NCI-H187 (cell line): ENCODE measurements around the gene COPS9.

Experiments used
- DNase-seq, 2 experiments: peaks; one replicate each; lab custom pipeline; 2025; lab: John Stamatoyannopoulos, UW

Gene COPS9

DNA sequence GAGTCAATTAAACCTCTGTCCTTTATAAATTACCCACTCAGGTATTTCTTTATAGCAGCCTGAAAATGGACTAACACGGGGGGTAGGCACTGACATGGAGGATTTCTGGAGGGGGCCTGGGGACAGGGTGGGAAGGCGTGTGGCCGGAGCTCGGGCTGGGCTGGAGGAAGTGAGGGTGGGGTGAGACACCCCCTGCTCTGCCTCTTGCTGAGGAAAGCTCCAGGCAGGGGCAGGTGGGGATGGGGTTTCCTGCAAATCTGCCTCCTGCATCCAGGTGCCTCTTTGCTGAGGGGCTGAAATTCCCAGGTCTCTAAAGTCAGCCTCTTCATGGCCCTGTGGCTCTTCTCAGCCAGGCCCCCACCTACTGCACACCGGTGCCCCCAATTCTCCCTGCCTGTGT, 30.1 kb upstream of the COPS9 start:
- no peak for DNase-seq

DNA sequence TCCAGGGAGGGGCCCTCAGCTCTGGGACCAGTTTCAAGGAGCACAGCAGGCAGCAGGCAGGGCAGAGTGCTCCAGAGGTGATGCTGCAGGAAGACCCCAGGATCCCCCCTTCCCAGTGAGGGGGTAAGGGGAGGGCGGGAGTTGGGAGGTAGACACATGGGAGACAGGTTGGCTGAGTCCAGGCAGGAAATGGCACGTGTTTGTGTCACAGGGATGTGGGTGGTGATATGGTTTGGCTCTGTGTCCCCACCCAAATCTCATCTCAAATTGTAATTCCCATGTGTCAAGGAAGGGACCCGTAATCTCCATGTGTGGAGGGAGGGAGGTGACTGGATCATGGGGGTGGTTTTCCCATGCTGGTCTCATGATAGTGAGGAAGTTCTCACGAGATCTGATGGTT, 29.6 kb upstream of the COPS9 start:
- no peak for DNase-seq

GRCh38 chr2:240165034-240165433, 28.9 kb upstream of the COPS9 start:
- no peak for DNase-seq

DNA sequence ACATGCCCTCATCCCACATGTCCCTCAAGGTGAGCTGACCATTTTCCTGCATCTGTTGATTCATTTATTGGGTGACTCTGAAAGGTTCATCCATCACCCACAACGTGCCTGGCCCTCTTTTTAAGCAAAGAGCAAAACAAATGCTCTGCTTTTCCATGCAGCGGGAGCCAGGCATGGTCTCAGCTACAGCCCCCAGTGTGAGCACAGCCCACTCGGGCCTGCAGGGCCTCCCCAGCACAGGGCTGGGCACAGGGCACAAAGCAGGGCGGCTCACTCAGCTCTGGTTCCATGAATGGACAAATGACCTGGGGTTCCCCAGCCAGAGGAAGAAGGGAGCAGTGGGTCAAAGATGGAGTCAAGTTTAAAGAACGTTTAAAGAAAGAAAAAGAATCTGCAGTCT, 28.5 kb upstream of the COPS9 start:
- DNase-seq = no peak

- no peak for DNase-seq
These were observed 27.9 kb upstream of the COPS9 start for GRCh38 chr2:240163844-240164574.

- no peak for DNase-seq
These were observed 27.0 kb upstream of the COPS9 start for GRCh38 chr2:240162939-240163714.

- no peak for DNase-seq
These were observed 26.4 kb upstream of the COPS9 start for GRCh38 chr2:240162531-240162930.

DNA sequence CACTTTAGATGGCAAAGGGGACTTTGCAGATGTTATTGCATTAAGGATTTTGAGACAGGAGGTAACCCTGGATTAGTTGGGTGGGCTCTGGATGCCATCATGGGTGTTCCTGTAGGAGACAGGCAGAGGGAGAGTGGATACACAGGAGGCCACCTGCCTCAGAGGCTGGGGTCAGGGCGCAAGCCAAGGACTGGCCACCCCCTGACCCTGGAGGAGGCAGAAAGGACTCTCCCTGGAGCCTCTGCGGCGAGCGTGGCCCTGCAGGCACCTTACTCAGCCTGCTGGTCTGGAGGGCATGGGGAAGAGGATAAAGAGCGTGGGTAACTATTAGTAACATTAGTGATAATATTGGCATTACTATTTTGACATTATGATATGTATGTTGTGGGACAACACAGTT, 25.9 kb upstream of the COPS9 start:
- DNase-seq = no peak

DNA sequence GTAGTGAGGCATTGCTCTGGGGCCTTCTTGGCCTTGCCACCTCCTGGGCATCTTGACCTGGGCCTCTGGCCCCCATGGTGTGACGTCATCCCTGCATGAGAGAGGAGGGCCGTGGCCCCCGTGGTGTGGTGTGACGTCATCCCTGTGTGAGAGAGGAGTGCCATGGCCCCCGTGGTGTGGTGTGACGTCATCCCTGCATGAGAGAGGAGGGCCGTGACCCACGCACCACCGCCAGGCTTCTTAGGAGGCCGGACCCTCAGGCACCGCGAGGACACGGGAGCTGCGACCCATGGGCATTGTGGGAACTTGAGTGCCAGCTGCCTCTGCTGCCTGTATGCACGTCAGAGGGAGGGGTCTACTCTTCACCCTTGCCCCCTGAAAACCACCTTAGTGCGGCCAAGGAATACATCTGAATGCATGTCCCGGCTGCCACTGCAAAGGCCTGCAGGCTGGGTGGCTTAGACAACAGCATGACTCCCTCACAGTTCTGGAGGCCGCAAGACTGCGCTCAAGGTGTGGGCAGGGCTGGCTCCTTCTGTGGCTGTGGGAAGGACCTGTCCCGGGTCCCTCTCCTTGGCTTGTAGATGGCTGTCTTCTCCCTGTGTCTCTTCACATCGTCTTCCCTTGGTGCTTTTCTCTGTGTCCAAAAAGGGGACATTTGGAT, 25.1 kb upstream of the COPS9 start:
- no peak for DNase-seq

GRCh38 chr2:240160291-240161086, 24.4 kb upstream of the COPS9 start:
- DNase-seq = no peak

GRCh38 chr2:240159251-240159839, 23.2 kb upstream of the COPS9 start:
- no peak for DNase-seq

DNA sequence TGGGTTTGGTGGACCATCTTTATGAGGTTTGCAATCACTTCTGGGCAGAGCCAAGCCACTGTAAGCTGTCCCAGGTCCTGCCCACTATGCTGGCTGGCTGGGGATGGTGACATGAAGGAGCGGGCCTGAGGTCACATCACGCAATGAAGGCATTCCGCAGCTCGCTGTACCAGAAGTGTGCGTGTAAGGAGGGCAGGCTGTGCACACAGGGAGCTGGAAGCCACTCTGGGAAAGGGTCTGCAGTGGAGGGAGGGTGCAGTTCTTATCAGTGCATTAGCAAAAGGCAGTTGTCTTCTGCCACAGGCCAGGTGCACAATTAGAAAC, 21.0 kb upstream of the COPS9 start:
- no peak for DNase-seq

GRCh38 chr2:240156435-240157146, 20.5 kb upstream of the COPS9 start:
- DNase-seq = no peak

DNA sequence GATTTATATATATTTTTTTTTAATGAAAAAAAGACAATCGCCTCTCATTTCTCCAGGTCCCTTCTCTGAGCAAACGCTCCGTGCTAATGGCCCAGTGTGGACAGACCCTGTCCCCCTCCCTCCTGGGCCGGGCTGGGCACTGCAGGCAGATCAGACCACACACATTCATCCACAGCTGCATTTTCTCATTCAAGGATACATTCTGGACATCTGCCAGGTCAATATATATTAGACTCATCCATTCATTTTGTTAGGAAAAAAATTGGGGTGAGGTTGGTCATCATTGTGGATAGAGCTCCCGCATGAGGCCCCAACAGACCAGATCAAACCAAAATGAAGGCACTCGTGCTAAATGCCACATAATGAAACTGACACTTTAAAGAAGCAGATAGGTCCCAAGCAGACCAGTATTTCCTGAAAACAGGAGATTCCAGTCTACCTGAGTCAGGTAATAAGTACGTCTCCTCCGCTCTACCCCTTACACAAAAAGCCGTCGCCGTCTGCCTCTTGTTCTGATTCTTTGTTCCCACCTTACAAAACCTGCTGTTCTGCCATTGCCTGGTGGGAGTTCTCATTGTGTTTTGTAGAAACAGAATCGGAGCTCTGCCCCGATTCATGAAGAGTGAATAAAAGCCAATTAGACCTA, 19.8 kb upstream of the COPS9 start:
- DNase-seq = no peak

GRCh38 chr2:240155048-240155744, 19.1 kb upstream of the COPS9 start:
- no peak for DNase-seq

DNA sequence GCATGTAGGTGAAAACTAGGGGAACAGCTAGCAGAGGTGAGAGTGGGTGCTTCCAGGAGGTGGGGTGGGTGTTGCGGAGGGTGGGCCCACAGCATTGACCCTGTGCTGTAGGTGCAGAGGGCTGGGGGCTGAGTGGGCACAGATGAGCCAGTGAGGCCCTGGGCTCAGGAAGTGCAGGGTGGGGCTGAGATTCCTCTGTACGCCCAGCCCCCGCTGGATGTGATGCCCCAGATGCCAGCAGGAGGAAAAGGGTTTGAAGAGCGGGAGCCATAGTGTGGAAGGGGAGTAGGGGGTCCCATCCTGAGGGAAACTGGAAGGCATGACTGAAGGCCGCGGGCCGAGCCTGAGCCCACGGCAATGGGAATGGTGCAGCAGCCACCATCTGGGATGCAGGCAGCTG, 18.5 kb upstream of the COPS9 start:
- DNase-seq = no peak

- DNase-seq = no peak
These were observed 17.3 kb upstream of the COPS9 start for GRCh38 chr2:240153418-240153817.

DNA sequence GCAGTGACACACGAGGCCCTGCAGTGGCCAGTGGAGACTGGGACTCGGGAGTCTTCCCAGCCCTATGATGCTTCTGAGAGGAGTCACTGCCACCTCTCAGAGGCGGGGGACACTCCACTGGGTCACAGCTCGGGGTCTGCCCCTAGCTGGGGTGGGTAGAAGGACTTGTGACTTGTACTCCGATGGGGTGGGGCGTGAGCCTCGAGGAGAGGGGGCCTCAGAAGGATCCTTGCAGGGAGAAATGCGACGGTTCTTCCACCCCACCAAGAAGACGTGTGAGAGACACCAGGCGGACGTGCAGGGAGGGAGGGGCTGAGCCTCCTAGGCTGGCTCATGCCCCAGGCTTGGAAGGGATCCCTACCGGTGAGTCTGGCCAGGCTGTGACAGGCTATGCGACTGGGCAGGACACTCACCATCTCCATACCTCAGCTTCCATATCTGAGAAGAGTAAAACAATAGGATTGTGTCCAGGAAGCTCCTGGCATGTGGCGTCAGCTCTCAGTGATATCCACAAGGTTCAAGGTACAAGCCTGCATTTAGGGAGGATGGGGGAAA, 15.4 kb upstream of the COPS9 start:
- no peak for DNase-seq

DNA sequence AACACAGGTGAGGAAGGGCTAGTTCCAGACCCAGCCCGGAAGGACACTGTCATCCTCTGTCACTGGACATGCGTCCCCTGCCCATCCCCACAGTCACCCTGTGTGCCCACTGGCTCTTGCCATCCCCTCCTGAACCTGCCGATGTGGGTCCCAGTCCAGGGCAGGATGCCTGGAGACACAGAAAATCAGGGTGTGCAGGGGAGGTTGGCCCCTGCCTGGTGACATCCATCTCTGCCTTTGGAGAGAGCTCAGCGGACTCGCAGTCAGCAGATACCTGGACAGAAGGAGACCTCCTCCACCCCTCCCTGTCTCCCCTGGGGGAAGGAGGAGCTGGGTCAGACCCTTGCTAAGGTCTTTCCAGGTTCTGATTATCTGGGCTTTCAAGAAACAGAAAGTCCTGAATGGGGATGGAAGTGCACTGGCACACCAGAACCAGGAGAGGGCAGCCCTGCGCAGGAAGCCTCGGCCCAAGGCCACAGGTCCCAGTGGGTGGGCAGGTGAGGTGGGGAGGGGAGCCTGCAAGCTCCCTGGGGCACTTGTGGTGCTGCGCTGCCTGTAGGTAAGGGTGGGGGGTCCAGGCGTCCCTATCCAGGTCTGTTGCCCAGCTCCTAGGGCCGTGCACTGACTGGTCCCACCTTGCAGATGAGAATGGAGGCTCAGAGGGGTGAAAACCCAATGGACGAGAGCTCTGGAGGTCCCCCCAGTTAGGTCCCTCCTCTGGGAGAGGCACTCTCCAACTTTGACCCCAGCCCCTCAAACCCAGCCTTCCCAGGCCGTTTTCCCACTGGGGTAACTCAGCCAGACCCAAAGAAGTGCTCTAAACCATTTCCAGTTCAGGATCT, 14.1 kb upstream of the COPS9 start:
- peak in 1 of 2 experiments; percentile 3 for DNase-seq
